GOT3 (cell line): ENCODE data around the gene SPSB4.

Experiments used
- DNase-seq: peaks from one replicate; lab custom pipeline; 2025; ENCODE audit warnings: mixed read lengths; lab: John Stamatoyannopoulos, UW

The SPSB4 gene

GRCh38 chr3:141076036-141076773, 25.1 kb downstream of the SPSB4 start:
- DNase-seq = no peak

- no peak for DNase-seq
Observed at GRCh38 chr3:141076797-141077571, 25.8 kb downstream of the SPSB4 start.

GRCh38 chr3:141077631-141078030, 26.5 kb downstream of the SPSB4 start:
- DNase-seq = no peak

GRCh38 chr3:141078200-141078599, 27.1 kb downstream of the SPSB4 start:
- DNase-seq = no peak

- no peak for DNase-seq
Observed at GRCh38 chr3:141080431-141080830, 29.3 kb downstream of the SPSB4 start.

GRCh38 chr3:141081141-141081795, 30.1 kb downstream of the SPSB4 start:
- no peak for DNase-seq

GRCh38 chr3:141082064-141082463, 30.9 kb downstream of the SPSB4 start:
- no peak for DNase-seq

GRCh38 chr3:141083226-141083625, 32.1 kb downstream of the SPSB4 start:
- no peak for DNase-seq

- DNase-seq = no peak
Observed at GRCh38 chr3:141083836-141084649, 32.9 kb downstream of the SPSB4 start.

GRCh38 chr3:141085343-141086070, 34.4 kb downstream of the SPSB4 start:
- no peak for DNase-seq

- no peak for DNase-seq
Observed at GRCh38 chr3:141086188-141086587, 35.0 kb downstream of the SPSB4 start.

GRCh38 chr3:141087076-141087777, 36.1 kb downstream of the SPSB4 start:
- no peak for DNase-seq

- DNase-seq = no peak
Observed at GRCh38 chr3:141087778-141088130, 36.6 kb downstream of the SPSB4 start.

- DNase-seq = no peak
Observed at GRCh38 chr3:141089339-141090152, 38.4 kb downstream of the SPSB4 start.

GRCh38 chr3:141091426-141091825, 40.3 kb downstream of the SPSB4 start:
- no peak for DNase-seq

GRCh38 chr3:141092663-141093062, 41.5 kb downstream of the SPSB4 start:
- DNase-seq = no peak

- DNase-seq = no peak
Observed at GRCh38 chr3:141093397-141093796, 42.2 kb downstream of the SPSB4 start.

- no peak for DNase-seq
Observed at GRCh38 chr3:141093971-141094684, 43.0 kb downstream of the SPSB4 start.
